Tibial nerve (tissue), 4 donors: ENCODE data around the gene ANKRD6.

ENCODE experiments used
- CTCF ChIP-seq, 5 experiments: fragments of 200-600 bp in 3 of 5; fragments of 450-650 bp in 2 of 5; sonication (generic) in 3 of 5; IDR thresholded peaks; one replicate each; pipeline ENCODE4 v1.5.1; 2016 to 2019; ENCODE audit warnings: antibody characterized with exemption in 5 of 5, mild to moderate bottlenecking in 3 of 5, moderate library complexity in 2 of 5
- EP300 ChIP-seq, 2 donors: sonication (generic); formaldehyde crosslinking; IDR thresholded peaks; one replicate each; pipeline ENCODE4 v1.6.1; 2017; ENCODE audit warnings: antibody characterized with exemption in 2 of 2, mild to moderate bottlenecking in 1 of 2
- POLR2A ChIP-seq, 2 donors: fragments of 450-650 bp; IDR thresholded peaks; one replicate each; pipeline ENCODE4 v1.6.1; 2017; ENCODE audit warnings: antibody characterized with exemption in 2 of 2, mild to moderate bottlenecking in 2 of 2, moderate library complexity in 2 of 2

- no peak for TF ChIP-seq CTCF (IDR thresholded peaks at IDR 0.05)
- TF ChIP-seq EP300 (IDR thresholded peaks at IDR 0.05) = no peak
- TF ChIP-seq POLR2A (IDR thresholded peaks at IDR 0.05) = no peak
These were observed 50.3 kb downstream of the ANKRD6 start for GRCh38 chr6:89483111-89483720.
